Activated T-cell treated with anti-CD3 and anti-CD28 coated beads, Interleukin-2, amount 50 U/mL, for 4 hours (primary cell): ENCODE data around the gene DIAPH2. TPM values are rescaled to one million over a fixed set of nuclear protein-coding genes. Genes with fewer than 3 reads are reported as not detected.
"Not testable (repeated sequence)": the region's sequence is repeated elsewhere in the genome, so short reads cannot be mapped to it uniquely, and the experiment has no call there.

Experiments
- ATAC-seq, 2 donors: fragments of 200-7000 bp; cut with Tn5 transposase; one replicate each; pipeline ENCODE4 v1.10.0; 2021
- DNase-seq: peaks from one replicate; pipeline ENCODE4 v3.0.0-alpha.2; 2020
- H3K27me3 Mint-ChIP-seq: one replicate; pipeline ENCODE4 v1.8.0; 2021; ENCODE audit warnings: low read depth, mixed read lengths
- H3K36me3 Mint-ChIP-seq: one replicate; pipeline ENCODE4 v1.8.0; 2022; ENCODE audit warnings: mixed read lengths; ENCODE audit not compliant: insufficient read depth
- H3K4me1 Mint-ChIP-seq: one replicate; pipeline ENCODE4 v1.8.0; 2021; ENCODE audit warnings: low read depth, mixed read lengths
- H3K4me3 Mint-ChIP-seq: one replicate; pipeline ENCODE4 v1.8.0; 2021; ENCODE audit warnings: mild to moderate bottlenecking, moderate library complexity, mixed read lengths
- H3K9me3 Mint-ChIP-seq: one replicate; pipeline ENCODE4 v1.8.0; 2021; ENCODE audit warnings: mixed read lengths
- total RNA-seq, 3 donors: library from RNA; stranded (reverse); gene quantifications; one replicate each; pipeline ENCODE4 v1.2.1, GENCODE V29; 2021

Gene DIAPH2
- total RNA-seq, 3 donors from 2014 or later: 4.4 to 4.8 (median 4.4) TPM

DNA sequence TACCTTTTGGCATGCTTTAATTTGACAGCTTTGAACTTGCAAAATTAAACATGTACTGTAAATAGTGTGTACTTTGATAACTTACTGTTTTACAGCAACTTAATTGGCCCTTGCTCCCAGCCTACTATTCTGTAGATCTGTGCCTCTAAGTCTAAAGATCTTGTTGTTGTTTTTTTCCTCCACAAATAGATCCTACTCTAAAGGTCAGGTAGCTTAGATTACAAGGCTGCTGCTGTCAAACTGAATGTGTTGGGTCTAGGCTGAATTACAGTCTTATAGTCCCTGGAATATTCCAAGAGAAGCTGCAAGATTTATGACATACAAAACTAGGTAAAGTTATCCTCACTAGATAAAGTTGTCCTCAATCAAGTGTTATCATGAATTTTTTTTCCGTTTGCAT, 18.7 kb downstream of the DIAPH2 start:
- no peaks in the 10 kb centered on the region for H3K9me3 Mint-ChIP-seq
- peaks cover 2% of the 10 kb centered on the region for H3K36me3 Mint-ChIP-seq
- ATAC-seq: no peak
- no peaks in the 10 kb centered on the region for H3K27me3 Mint-ChIP-seq
- no peaks in the 10 kb centered on the region for H3K4me1 Mint-ChIP-seq
- no peak overlapping the region for H3K4me3 Mint-ChIP-seq
- no peak for DNase-seq

DNA sequence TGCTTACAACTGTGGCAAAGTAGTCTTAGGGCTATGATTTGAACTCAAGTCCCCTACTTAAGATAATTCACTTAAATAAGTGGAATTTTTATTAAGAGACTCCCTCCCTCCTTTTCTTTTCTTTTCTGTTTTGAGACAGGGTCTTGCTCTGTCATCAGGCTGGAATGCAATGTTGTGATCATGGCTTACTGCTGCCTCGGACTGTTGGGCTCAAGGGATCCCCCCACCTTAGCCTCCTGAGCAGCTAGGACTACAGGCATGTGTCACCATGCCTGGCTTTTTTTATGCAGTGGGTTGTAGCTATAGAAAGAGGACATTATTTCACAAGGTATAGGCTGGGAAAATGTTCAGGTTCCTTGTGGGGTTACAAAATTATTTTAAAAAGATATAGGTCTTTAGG, 19.2 kb downstream of the DIAPH2 start:
- no peaks in the 10 kb centered on the region for H3K27me3 Mint-ChIP-seq
- H3K4me1 Mint-ChIP-seq: no peaks in the 10 kb centered on the region
- ATAC-seq (no peak), DNase-seq (no peak)
- no peaks in the 10 kb centered on the region for H3K9me3 Mint-ChIP-seq
- peaks cover 2% of the 10 kb centered on the region for H3K36me3 Mint-ChIP-seq
- H3K4me3 Mint-ChIP-seq: no peak overlapping the region

DNA sequence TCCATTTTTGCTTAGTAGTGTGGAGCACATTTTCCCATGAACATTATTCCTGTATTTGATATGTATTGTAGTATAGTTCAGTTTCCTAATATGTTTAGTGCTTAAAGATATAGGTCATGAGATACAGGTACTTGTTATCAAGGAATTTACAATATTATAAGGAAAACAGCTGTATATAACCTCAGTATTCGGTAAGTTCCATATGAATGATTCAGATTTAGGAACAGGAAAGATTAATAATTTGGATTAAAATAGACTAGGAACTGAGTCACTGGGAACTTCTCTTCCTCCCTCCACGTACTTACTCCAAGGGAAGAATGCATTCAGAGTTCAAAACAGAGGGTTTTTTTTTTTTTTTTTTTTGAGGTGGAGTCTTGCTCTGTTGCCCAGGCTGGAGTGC, 20.0 kb downstream of the DIAPH2 start:
- no peaks in the 10 kb centered on the region for H3K4me1 Mint-ChIP-seq
- H3K9me3 Mint-ChIP-seq: no peaks in the 10 kb centered on the region
- H3K27me3 Mint-ChIP-seq: no peaks in the 10 kb centered on the region
- ATAC-seq (no peak), DNase-seq (no peak)
- H3K4me3 Mint-ChIP-seq: no peak overlapping the region
- peaks cover under 1% of the 10 kb centered on the region for H3K36me3 Mint-ChIP-seq

DNA sequence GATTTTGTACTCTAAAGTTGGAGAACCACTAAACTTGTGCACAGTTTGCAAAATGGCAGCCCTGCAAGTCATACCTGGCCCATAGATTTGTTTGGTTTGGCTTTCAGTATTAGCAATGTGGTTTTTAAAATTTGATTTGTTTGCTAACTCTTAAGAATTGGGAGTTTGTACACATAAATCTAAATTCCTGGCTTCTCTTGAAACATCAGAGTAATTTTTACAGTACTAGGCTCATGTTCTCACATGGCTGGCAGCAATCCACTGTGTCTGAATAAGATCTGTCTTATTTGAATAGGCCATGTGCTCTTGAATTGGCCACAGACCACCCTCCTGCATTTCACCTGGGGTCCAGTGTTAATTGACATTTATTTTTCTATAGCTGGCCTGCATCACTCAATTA, 21.3 kb downstream of the DIAPH2 start:
- H3K9me3 Mint-ChIP-seq: no peaks in the 10 kb centered on the region
- H3K27me3 Mint-ChIP-seq: no peaks in the 10 kb centered on the region
- no peak overlapping the region for H3K4me3 Mint-ChIP-seq
- no peaks in the 10 kb centered on the region for H3K36me3 Mint-ChIP-seq
- H3K4me1 Mint-ChIP-seq: no peaks in the 10 kb centered on the region
- ATAC-seq: no peak
- DNase-seq: no peak

DNA sequence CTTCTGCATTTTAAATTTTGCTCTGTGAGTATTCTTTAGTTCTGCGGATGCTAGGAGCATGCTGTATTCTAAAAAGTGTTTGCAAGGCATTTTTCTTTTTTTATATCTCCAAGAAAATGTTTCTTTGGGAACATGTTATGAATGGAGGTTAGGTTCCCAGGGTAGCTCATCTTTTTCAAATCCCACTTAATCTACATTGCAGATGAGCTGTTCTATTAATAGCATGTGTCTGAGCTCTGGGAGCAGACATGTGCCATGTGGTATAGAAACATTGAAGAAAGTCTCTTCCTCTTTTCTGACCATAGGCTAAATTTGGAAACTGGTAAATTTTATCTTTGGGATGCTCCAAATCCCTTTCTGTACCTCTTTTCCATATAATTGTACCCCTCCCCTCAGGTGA, 23.2 kb downstream of the DIAPH2 start:
- Mint-ChIP-seq H3K36me3 (no peaks in the 10 kb centered on the region), H3K9me3 (no peaks in the 10 kb centered on the region), H3K4me1 (peaks cover 6% of the 10 kb centered on the region), H3K4me3 (no peak overlapping the region), H3K27me3 (no peaks in the 10 kb centered on the region)
- no peak for DNase-seq
- no peak for ATAC-seq

DNA sequence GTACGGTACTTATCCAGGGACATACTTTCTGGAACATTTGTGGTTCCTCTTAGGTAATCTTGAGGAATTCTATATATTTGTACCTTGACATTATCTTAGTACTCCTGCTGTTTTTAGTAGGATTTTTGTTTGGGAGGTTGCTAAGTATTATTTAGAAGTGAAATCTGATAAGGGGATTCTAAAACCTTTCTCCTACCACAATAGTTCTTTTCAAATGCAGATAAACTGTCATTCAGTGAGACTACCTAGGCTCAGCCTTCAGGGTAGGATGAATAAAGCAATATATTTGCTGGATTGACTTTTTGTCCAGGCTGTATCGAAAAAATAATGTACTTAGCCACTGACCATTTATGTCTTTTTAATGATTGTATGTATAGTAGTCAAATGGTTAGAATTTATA, 25.4 kb downstream of the DIAPH2 start:
- no peak for ATAC-seq

DNA sequence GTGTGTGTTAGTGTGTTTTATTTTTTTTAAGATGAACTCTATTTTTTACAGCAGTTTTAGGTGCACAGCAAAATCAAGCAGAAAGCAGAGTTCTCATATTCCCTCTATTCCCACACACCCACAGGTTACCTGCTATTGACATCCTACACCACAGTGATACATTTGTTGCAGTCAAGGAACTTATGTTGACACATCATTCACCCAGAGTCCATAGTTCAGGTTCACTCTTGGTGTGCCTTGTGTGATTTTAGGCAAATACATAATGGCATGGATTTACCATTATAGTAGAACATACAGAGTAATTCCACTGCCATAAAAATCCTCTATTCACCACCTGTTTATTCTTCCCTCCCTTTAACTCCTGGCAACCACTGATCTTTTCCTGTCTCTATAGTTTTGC, 28.7 kb downstream of the DIAPH2 start:
- ATAC-seq: no peak
- no peaks in the 10 kb centered on the region for H3K36me3 Mint-ChIP-seq
- DNase-seq: no peak
- no peaks in the 10 kb centered on the region for H3K27me3 Mint-ChIP-seq
- H3K4me3 Mint-ChIP-seq: no peak overlapping the region
- no peaks in the 10 kb centered on the region for H3K9me3 Mint-ChIP-seq
- H3K4me1 Mint-ChIP-seq: peaks cover 11% of the 10 kb centered on the region

More for the DNA sequence above, 25.4 kb downstream of the DIAPH2 start:
- H3K4me1 Mint-ChIP-seq: peaks cover 6% of the 10 kb centered on the region
- no peaks in the 10 kb centered on the region for H3K27me3 Mint-ChIP-seq
- H3K9me3 Mint-ChIP-seq: no peaks in the 10 kb centered on the region
- no peaks in the 10 kb centered on the region for H3K36me3 Mint-ChIP-seq
- H3K4me3 Mint-ChIP-seq: no peak overlapping the region
- no peak for DNase-seq

DNA sequence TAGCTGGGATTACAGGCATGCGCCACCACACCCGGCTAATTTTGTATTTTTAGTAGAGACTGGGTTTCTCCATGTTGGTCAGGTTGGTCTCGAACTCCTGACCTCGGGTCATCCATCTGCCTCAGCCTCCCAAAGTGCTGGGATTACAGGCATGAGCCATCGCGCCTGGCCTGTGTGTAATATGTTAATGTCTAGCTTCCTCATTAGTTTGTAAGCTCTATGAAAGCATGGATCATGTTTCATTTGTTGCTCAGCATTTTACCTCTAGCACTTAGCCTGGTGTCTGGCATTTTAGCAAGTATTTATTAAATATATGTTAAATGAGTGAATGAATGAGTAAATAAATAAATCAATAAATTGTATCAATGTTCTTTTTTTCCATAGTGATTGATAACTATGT, 29.8 kb downstream of the DIAPH2 start:
- H3K27me3 Mint-ChIP-seq, H3K4me3 Mint-ChIP-seq, DNase-seq, H3K36me3 Mint-ChIP-seq, H3K9me3 Mint-ChIP-seq, ATAC-seq: not testable (repeated sequence)
- peaks cover 11% of the 10 kb centered on the region for H3K4me1 Mint-ChIP-seq

DNA sequence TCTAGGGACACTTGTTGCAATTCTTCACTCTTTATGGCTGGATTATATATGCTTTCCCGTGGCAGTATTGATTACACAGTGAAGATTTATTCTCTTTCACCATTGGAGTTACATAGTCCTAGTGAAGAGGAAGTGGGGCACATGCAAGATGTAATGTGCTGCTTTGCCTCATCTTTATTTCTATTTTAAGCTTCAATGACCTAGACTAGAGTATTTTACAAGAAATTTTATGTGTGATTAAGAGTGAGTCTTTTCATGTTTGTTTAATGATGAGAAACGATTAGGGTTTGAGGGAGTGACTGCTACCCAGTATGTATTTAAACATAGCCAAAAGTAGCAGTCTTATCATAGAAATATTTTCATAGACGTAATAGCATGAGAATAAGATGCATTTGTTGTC, 30.8 kb downstream of the DIAPH2 start:
- ATAC-seq (no peak), DNase-seq (no peak)
- peaks cover 11% of the 10 kb centered on the region for H3K4me1 Mint-ChIP-seq
- H3K27me3 Mint-ChIP-seq: no peaks in the 10 kb centered on the region
- no peaks in the 10 kb centered on the region for H3K36me3 Mint-ChIP-seq
- H3K9me3 Mint-ChIP-seq: peaks cover 3% of the 10 kb centered on the region
- H3K4me3 Mint-ChIP-seq: no peak overlapping the region

DNA sequence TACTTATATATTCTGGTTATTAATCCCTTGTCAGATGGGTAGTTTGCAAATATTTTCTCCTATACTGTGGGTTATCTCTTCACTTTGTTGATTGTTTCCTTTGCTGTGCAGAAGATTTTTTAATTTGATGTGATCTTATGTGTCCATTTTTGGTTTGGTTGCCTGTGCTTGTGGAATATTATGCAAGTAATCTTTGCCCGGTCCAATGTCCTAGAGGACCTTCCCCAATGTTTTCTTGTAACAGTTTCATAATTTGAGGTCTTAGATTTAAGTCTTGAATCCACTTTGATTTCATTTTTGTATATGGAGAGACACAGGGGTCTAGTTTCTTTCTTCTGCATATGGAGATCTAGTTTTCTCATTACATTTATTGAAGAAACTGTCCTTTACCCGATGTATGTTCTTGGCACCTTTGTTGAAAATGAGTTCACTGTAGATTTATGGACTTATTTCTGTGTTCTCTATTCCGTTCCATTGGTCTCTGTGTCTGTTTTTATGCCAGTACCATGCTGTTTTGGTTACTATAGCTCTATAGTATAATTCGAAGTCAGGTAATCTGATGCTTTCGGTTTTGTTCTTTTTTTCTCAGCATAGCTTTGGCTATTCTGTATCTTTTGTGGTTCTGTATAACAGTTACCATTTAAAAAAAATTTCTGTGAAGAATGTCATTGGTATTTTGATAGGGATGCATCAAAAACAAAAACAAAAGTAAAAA, 34.7 kb downstream of the DIAPH2 start:
- Mint-ChIP-seq H3K27me3 (no peaks in the 10 kb centered on the region), H3K9me3 (peaks cover 3% of the 10 kb centered on the region), H3K4me1 (peaks cover 5% of the 10 kb centered on the region), H3K4me3 (no peak overlapping the region), H3K36me3 (no peaks in the 10 kb centered on the region)
- DNase-seq (no peak), ATAC-seq (no peak)

DNA sequence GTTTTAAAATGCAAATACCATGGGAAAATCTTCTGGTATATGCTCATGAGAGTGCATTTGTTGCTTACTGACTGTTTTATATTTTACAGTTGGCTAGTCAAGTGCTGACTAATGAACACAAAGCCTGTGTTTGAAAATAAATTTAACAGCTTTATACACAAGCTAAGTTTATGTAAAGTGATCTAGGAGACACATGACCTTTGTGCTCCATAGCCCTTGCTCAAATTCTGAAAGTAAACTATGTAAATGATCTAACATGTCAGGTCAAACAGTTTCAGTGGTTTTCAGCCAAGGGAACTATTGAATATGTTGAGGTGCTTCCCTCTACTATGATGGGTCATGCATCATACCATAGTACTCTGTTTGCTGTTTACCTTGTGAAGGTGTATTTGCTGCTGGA, 36.7 kb downstream of the DIAPH2 start:
- H3K27me3 Mint-ChIP-seq: no peaks in the 10 kb centered on the region
- no peaks in the 10 kb centered on the region for H3K36me3 Mint-ChIP-seq
- no peak overlapping the region for H3K4me3 Mint-ChIP-seq
- H3K4me1 Mint-ChIP-seq: no peaks in the 10 kb centered on the region
- DNase-seq (no peak), ATAC-seq (no peak)
- H3K9me3 Mint-ChIP-seq: peaks cover 3% of the 10 kb centered on the region

DNA sequence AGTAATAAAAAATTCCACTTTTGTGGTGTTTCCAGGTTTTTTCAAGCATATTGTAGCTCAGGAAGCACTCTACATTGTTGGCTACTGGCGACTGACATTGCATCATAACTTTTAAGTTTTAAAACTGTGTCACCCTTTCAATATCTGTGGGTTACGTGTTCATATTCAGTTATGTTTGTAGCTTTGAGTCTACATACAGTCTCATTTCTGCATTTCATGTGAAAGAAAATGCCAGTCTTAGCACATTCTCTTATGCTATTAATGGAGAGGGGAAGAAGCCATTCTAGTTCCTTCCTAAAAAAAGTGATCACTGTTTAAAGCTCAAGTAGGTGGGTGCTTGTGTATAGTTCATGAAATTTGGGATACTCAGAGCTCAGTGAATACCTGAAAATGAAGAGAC, 38.1 kb downstream of the DIAPH2 start:
- H3K9me3 Mint-ChIP-seq: peaks cover 3% of the 10 kb centered on the region
- H3K4me1 Mint-ChIP-seq: no peaks in the 10 kb centered on the region
- no peaks in the 10 kb centered on the region for H3K27me3 Mint-ChIP-seq
- no peaks in the 10 kb centered on the region for H3K36me3 Mint-ChIP-seq
- no peak overlapping the region for H3K4me3 Mint-ChIP-seq
- DNase-seq: no peak
- ATAC-seq: no peak

DNA sequence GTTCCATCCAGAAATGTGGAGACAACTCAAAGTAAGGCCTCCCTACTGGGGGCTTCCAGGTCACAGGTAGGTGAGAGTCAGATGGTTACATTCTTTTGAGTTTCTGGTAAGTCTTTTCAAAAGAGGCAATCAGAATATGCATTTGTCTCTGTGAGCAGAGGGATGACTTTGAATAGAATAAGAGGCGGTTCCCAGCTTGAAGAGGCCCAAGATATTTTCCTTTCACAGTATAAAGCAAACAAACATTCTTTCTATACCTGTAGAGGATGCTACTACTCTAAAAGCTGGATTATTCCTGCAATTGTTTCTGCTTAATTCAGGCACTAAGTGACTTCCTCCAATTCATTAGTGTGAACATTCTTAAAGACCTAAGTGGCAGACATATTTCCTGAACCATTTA, 44.4 kb downstream of the DIAPH2 start:
- Mint-ChIP-seq H3K4me3 (no peak overlapping the region), H3K36me3 (no peaks in the 10 kb centered on the region), H3K4me1 (no peaks in the 10 kb centered on the region), H3K27me3 (no peaks in the 10 kb centered on the region), H3K9me3 (no peaks in the 10 kb centered on the region)
- DNase-seq: no peak
- ATAC-seq: no peak

DNA sequence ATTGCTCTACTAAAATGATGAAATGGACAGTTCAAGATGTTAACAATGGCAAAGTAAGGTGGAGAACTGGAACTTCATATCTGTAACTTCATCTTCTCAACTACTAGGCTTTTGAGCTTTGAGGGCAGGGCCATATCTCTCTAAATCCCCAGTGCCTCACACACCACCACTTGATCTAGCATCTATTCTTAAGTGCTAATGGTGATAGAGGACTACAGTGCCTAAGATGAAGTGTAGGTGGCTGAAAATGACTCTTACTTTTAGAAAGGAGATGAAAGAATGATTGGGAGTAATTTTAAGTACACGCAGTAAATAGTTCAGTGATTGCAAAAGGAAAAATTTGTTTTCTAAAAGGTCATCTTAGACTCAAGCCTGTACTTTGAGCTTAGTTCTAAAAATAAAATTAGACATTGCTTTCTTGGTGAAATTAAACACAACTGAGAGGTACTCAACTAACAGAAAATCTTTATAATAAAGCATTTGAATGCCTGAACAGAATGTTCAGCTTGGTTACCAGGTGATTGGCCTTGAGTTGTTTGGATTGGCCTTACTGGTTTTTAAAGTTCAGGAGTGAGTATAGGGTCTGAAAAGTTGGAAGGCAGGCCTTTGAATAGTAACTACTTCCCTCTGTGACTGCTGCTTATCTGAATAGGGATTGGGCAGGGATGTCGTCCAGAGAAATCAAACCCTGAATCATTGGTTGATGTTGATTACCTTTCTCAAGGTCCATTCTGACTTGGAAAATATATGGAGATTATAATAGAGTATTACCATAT, 45.4 kb downstream of the DIAPH2 start:
- Mint-ChIP-seq H3K36me3 (no peaks in the 10 kb centered on the region), H3K9me3 (no peaks in the 10 kb centered on the region), H3K27me3 (no peaks in the 10 kb centered on the region), H3K4me3 (no peak overlapping the region), H3K4me1 (no peaks in the 10 kb centered on the region)
- no peak for DNase-seq
- no peak for ATAC-seq

DNA sequence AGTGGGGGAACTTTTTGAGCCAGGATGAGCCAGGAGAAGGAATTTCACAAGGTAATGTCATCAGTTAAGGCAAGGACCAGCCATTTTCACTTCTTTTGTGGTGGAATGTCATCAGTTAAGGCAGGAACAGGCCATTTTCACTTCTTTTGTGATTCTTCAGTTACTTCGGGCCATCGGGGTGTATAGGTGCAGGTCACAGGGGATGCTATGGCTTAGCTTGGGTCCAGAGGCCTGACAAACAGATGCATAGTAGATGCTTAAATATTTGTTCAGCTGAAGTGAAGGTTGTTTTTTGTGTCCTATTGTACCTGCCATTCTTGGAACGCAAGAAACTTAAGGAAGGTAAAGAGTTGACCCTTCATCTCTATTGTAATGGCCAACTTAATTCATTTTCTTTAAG, 46.4 kb downstream of the DIAPH2 start:
- H3K4me3 Mint-ChIP-seq, H3K36me3 Mint-ChIP-seq, H3K27me3 Mint-ChIP-seq, ATAC-seq, H3K4me1 Mint-ChIP-seq, DNase-seq, H3K9me3 Mint-ChIP-seq: not testable (repeated sequence)
